Ovary (tissue), 3 donors: ENCODE results near the gene PWP2.
"Not testable (repeated sequence)": the region's sequence is repeated elsewhere in the genome, so short reads cannot be mapped to it uniquely, and the experiment has no call there.

ENCODE experiments used
- CTCF ChIP-seq, 3 donors: fragments of 450-650 bp in 2 of 3; fragments of 200-600 bp in 1 of 3; IDR thresholded peaks; one replicate each; pipeline versions ENCODE4 v1.5.1 to v1.8.0; 2016 to 2022; ENCODE audit warnings: antibody characterized with exemption in 3 of 3, mild to moderate bottlenecking in 1 of 3
- EP300 ChIP-seq: sonication (generic); formaldehyde crosslinking; IDR thresholded peaks from one replicate; pipeline ENCODE4 v1.6.1; 2017; ENCODE audit warnings: antibody characterized with exemption
- POLR2A ChIP-seq: fragments of 450-650 bp; IDR thresholded peaks from one replicate; pipeline ENCODE4 v1.6.1; 2017; ENCODE audit warnings: antibody characterized with exemption, mild to moderate bottlenecking, moderate library complexity
- donor health status: DM: no; HTN: no; CAD: no.

DNA sequence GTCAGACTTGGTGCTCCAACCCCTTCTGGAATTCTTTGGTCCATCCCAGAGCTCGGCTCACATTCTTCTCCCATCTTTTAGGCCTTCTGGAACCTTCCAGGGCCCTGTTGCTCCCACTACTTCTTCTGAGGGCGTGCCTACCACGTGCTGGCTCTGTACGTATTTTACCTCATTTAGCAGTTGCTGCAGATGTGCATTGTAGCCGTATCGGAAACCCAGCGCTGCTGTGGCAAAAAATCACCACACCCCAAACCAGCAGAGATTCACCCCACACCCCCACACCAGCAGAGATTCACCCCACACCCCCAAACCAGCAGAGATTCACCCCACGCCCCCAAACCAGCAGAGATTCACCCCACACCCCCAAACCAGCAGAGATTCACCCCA is 48.8 kb downstream of the PWP2 start:
- not testable (repeated sequence) for TF ChIP-seq CTCF (IDR thresholded peaks at IDR 0.05); EP300; POLR2A
